Endothelial cell of umbilical vein (primary cell): ENCODE results near the gene ARHGAP29. TPM values are rescaled to one million over a fixed set of nuclear protein-coding genes. Genes with fewer than 3 reads are reported as not detected.

Experiments used
- BruUV-seq: library from RNA; stranded (reverse); fragments of 400-500 nt; replicated peaks from 2 replicates; lab custom pipeline; 2021; lab: Mats Ljungman, UMichigan
- CTCF ChIA-PET: fragments of 300-600, 350-600 bp; sonication (Branson Sonifier 250); formaldehyde crosslinking; loops from one replicate; lab custom pipeline; 2021; ENCODE audit warnings: antibody characterized with exemption, inconsistent platforms; lab: Charles Lee
- POLR2A ChIA-PET: fragments of 300-600, 350-600 bp; sonication (Branson Sonifier 250); formaldehyde crosslinking; loops from one replicate; lab custom pipeline; 2021; ENCODE audit warnings: antibody characterized with exemption, inconsistent platforms; lab: Charles Lee
- DNase-seq: peaks from one replicate; pipeline ENCODE4 v3.0.0-alpha.2; 2011; ENCODE audit warnings: low read depth, low spot score
- FAIRE-seq: peaks from 2 replicates; lab custom pipeline; 2011; peaks lifted over from hg19 to GRCh38; lab: Jason Lieb, UNC
- H2AFZ ChIP-seq: 2 replicates; pipeline ENCODE4 v1.6.0; 2012; ENCODE audit warnings: low read depth, low read length, control low read depth, inconsistent platforms
- H3K27ac ChIP-seq: 2 replicates; pipeline ENCODE4 v1.5.1; 2011; ENCODE audit warnings: low read depth, mild to moderate bottlenecking, control low read depth, low read length, moderate library complexity; ENCODE audit not compliant: insufficient read depth
- H3K27me3 ChIP-seq, 2 experiments: 2 replicates each; pipeline versions ENCODE4 v1.6.0 to v1.6.1; 2011; ENCODE audit warnings: low read length in 2 of 2, mixed read lengths in 1 of 2; ENCODE audit not compliant: control insufficient read depth in 2 of 2, insufficient read depth in 2 of 2
- H3K36me3 ChIP-seq, 2 experiments: 2 replicates in 1 of 2; 3 replicates in 1 of 2; pipeline ENCODE4 v1.5.1; 2011; ENCODE audit warnings: low read length in 2 of 2, mild to moderate bottlenecking in 1 of 2, moderate library complexity in 1 of 2; ENCODE audit not compliant: control insufficient read depth in 2 of 2, insufficient read depth in 2 of 2; ENCODE audit errors: extremely low read depth in 1 of 2
- H3K4me1 ChIP-seq: 3 replicates; pipeline ENCODE4 v1.5.1; 2011; ENCODE audit warnings: mild to moderate bottlenecking, low read length; ENCODE audit not compliant: control insufficient read depth, insufficient read depth; ENCODE audit errors: extremely low read depth
- H3K4me2 ChIP-seq: 2 replicates; pipeline ENCODE4 v1.6.1; 2011; ENCODE audit warnings: low read length, control low read depth, mixed read lengths; ENCODE audit not compliant: insufficient read depth
- H3K4me3 ChIP-seq, 3 experiments: fragments of 200-600 bp in 1 of 3; sonication (generic), shearing (Covaris generic) in 1 of 3; replicated peaks in 1 of 3; 2 replicates each; pipeline ENCODE4 v1.5.1; 2011 to 2016; ENCODE audit warnings: control low read depth in 3 of 3, low read length in 3 of 3, mild to moderate bottlenecking in 2 of 3, inconsistent platforms in 1 of 3, low read depth in 1 of 3, moderate library complexity in 1 of 3; ENCODE audit not compliant: insufficient read depth in 1 of 3
- H3K79me2 ChIP-seq: 2 replicates; pipeline ENCODE4 v1.6.0; 2012; ENCODE audit warnings: low read length, inconsistent platforms; ENCODE audit not compliant: control insufficient read depth, insufficient read depth
- H3K9ac ChIP-seq: replicated peaks from 2 replicates; pipeline ENCODE3; 2011; ENCODE audit warnings: low read length, control low read depth; ENCODE audit not compliant: insufficient read depth; ENCODE audit errors: extremely low read depth
- H3K9me1 ChIP-seq: replicated peaks from 3 replicates; pipeline ENCODE4 v1.6.0; 2011; ENCODE audit warnings: mild to moderate bottlenecking, low read length; ENCODE audit not compliant: control insufficient read depth, insufficient read depth; ENCODE audit errors: extremely low read depth
- H3K9me3 ChIP-seq: replicated peaks from 2 replicates; pipeline ENCODE4 v1.5.1; 2012; ENCODE audit warnings: low read length, inconsistent platforms; ENCODE audit not compliant: control insufficient read depth, insufficient read depth
- H4K20me1 ChIP-seq: replicated peaks from 2 replicates; pipeline ENCODE3; 2011; ENCODE audit warnings: mild to moderate bottlenecking, low read length; ENCODE audit not compliant: control insufficient read depth, insufficient read depth; ENCODE audit errors: extremely low read depth
- EZH2 ChIP-seq: IDR thresholded peaks from 2 replicates; pipeline ENCODE4 v1.6.1; 2012; ENCODE audit warnings: borderline replicate concordance, low read depth, mild to moderate bottlenecking, moderate library complexity, low read length, inconsistent platforms; ENCODE audit not compliant: severe bottlenecking
- FOS ChIP-seq: IDR thresholded peaks from 2 replicates; pipeline ENCODE4 v1.6.1; 2011; ENCODE audit warnings: mild to moderate bottlenecking, low read length, moderate library complexity, borderline replicate concordance; ENCODE audit not compliant: insufficient read depth
- GATA2 ChIP-seq: IDR thresholded peaks from 2 replicates; pipeline ENCODE4 v1.7.0; 2011; ENCODE audit warnings: low read depth, mild to moderate bottlenecking, moderate library complexity, mixed read lengths, low read length; ENCODE audit not compliant: insufficient read length, insufficient read depth
- JUN ChIP-seq: IDR thresholded peaks from 2 replicates; pipeline ENCODE4 v1.6.1; 2011; ENCODE audit warnings: borderline replicate concordance, low read depth; ENCODE audit not compliant: insufficient read length, insufficient read depth
- MYC ChIP-seq: IDR thresholded peaks from one replicate; pipeline ENCODE4 v1.6.1; 2011; ENCODE audit warnings: mild to moderate bottlenecking, low read depth, low read length
- POLR2A ChIP-seq: IDR thresholded peaks from 2 replicates; pipeline ENCODE4 v1.6.1; 2012; ENCODE audit warnings: low read depth, mild to moderate bottlenecking, control low read depth, low read length
- POLR2AphosphoS5 ChIP-seq: IDR thresholded peaks from 2 replicates; pipeline ENCODE4 v1.6.1; 2012; ENCODE audit warnings: low read depth, mild to moderate bottlenecking, control low read depth, low read length, moderate library complexity; ENCODE audit not compliant: insufficient read depth
- dilution Hi-C: fragments of 300-500 bp; cut with MboI; formaldehyde crosslinking; loops from one replicate; pipeline ENCODE4 v1.15.0; 2019; ENCODE audit warnings: low sequenced_read_pairs; ENCODE audit not compliant: extremely low pct_ligation_motif_present
- intact Hi-C: fragments of 100-400 bp; cut with micrococcal nuclease; formaldehyde crosslinking; loops from one replicate; pipeline ENCODE4 v1.10.0; 2022
- polyA plus RNA-seq, 4 experiments: library from polyadenylated mRNA; depleted of rRNA in 3 of 4; stranded (reverse) in 3 of 4; unstranded in 1 of 4; fragments of >200 nt; gene quantifications; 2 replicates each; pipeline versions ENCODE4 v1.2.1 to v1.2.3, GENCODE V29; 2011 to 2012; ENCODE audit warnings: missing spikeins in 1 of 4
- total RNA-seq: library from RNA; stranded (reverse); gene quantifications from 2 replicates; pipeline ENCODE4 v1.2.3, GENCODE V29; 2021
- TF ChIP-seq, protein P1 (sequence below), 2 donors: IDR thresholded peaks; 1 replicate in 1 of 2; 2 replicates in 1 of 2; pipeline ENCODE4 v1.5.1; 2011; ENCODE audit warnings: low read length in 2 of 2, mild to moderate bottlenecking in 2 of 2, moderate library complexity in 2 of 2, control low read depth in 1 of 2, inconsistent platforms in 1 of 2, low read depth in 1 of 2; ENCODE audit not compliant: insufficient read depth in 1 of 2; ENCODE audit errors: extremely low read depth in 1 of 2
- TF ChIP-seq, protein P2 (sequence below): IDR thresholded peaks from 2 replicates; pipeline ENCODE4 v1.6.1; 2011; ENCODE audit not compliant: insufficient read depth, insufficient read length

ARHGAP29 gene
- total and polyA plus RNA-seq, 2 donors (not counting 3 experiments of a cell fraction or from before 2014, with no cell fraction given) = 56.3 to 199 TPM

GRCh38 chr1:94146273-94146672, 91.1 kb downstream of the ARHGAP29 start:
- Histone ChIP-seq H3K79me2 (no peaks in the 10 kb centered on the region), H4K20me1 (no peaks in the 10 kb centered on the region), H3K27me3 (no peaks in the 10 kb centered on the region), H3K4me2 (no peak overlapping the region), H3K27ac (no peak overlapping the region), H3K9me1 (no peaks in the 10 kb centered on the region), H3K9me3 (no peaks in the 10 kb centered on the region), H3K4me3 (no peak overlapping the region), H3K4me1 (peaks cover 22% of the 10 kb centered on the region), H3K36me3 (no peaks in the 10 kb centered on the region), H2AFZ (no peak overlapping the region), H3K9ac (no peak overlapping the region)
- BruUV-seq = no TSS peak
- intact Hi-C loops (no loop called here), dilution Hi-C loops (no loop called here)
- DNase-seq = no peak
- ChIA-PET POLR2A (no interaction called here), CTCF (interaction anchor here (1.6 kb wide), 1 partner anchor 83 kb away, joined by 3 read pairs; no protein-coding TSS in a partner anchor)
- TF ChIP-seq POLR2A (no peak), GATA2 (no peak), FOS (no peak), JUN (no peak), EZH2 (no peak), MYC (no peak), POLR2AphosphoS5 (no peak)
- TF ChIP-seq, protein P1, sequence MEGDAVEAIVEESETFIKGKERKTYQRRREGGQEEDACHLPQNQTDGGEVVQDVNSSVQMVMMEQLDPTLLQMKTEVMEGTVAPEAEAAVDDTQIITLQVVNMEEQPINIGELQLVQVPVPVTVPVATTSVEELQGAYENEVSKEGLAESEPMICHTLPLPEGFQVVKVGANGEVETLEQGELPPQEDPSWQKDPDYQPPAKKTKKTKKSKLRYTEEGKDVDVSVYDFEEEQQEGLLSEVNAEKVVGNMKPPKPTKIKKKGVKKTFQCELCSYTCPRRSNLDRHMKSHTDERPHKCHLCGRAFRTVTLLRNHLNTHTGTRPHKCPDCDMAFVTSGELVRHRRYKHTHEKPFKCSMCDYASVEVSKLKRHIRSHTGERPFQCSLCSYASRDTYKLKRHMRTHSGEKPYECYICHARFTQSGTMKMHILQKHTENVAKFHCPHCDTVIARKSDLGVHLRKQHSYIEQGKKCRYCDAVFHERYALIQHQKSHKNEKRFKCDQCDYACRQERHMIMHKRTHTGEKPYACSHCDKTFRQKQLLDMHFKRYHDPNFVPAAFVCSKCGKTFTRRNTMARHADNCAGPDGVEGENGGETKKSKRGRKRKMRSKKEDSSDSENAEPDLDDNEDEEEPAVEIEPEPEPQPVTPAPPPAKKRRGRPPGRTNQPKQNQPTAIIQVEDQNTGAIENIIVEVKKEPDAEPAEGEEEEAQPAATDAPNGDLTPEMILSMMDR (IDR thresholded peaks at IDR 0.05; ENCODE audit: extremely low read depth in 1 of 2, insufficient read depth in 1 of 2, low read depth in 1 of 2, low read length in 2 of 2) = no peak
- TF ChIP-seq, protein P2, sequence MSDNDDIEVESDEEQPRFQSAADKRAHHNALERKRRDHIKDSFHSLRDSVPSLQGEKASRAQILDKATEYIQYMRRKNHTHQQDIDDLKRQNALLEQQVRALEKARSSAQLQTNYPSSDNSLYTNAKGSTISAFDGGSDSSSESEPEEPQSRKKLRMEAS = no peak
- FAIRE-seq = no peak
